Measurements from ENCODE around the gene ACSS1. TPM values are rescaled to one million over a fixed set of nuclear protein-coding genes. Genes with fewer than 3 reads are reported as not detected.

The ACSS1 gene
- total and polyA plus RNA-seq, 2 of the 8 experiments (the other 6 are each of a cell fraction or from before 2014, with no cell fraction given): 2.6 to 3.4 TPM

DNA sequence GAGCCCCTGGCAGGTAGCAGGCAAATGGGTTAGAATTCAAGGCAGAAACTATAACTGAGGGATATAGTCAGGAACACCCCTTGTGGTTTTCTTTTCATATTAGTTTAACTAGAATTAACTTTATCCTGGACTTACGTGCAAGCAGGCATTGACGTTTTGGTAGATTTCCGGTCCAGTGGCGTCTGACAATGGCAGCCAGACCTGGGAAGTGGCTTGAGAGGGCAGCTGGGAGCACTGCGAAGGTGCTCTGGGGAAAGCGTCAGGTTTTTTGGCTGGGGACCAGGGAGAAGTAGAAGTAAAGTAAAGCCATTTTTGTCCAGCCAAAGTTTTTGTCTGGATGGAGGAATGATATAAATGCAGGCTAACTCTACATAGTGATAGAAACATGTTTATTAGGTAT is 8.4 kb upstream of the ACSS1 start:
- Histone ChIP-seq H2AFZ (ENCODE audit: low read length) (no peak overlapping the region), H2BK15ac (ENCODE audit: low read length) (no peak overlapping the region), H3K27me3 (replicated peaks in 1 of 4; ENCODE audit: control insufficient read depth in 3 of 4, extremely low read depth in 1 of 4, insufficient read depth in 3 of 4, low read length in 3 of 4) (peaks cover 0 to 17% (median 8%) of the 10 kb centered on the region in 4 experiments; a peak in 6 of 7 replicates), H2BK20ac (ENCODE audit: low read length) (no peak overlapping the region), H2BK12ac (ENCODE audit: low read depth, low read length) (no peak overlapping the region), H4K20me1 (replicated peaks in 1 of 2; ENCODE audit: control insufficient read depth in 1 of 2, insufficient read depth in 2 of 2, low read length in 2 of 2) (peaks cover 0 to 10% of the 10 kb centered on the region in 2 experiments), H3K4me3 (ENCODE audit: extremely low read depth in 1 of 4, insufficient read depth in 2 of 4, low read depth in 3 of 4, low read length in 4 of 4) (no peak overlapping the region), H3K18ac (ENCODE audit: extremely low read depth, low read length) (no peak overlapping the region), H3K9me3 (ENCODE audit: insufficient read depth in 2 of 2, low read depth in 1 of 2, low read length in 1 of 2) (no peaks in the 10 kb centered on the region), H3K4me1 (replicated peaks in 1 of 4; ENCODE audit: control insufficient read depth in 3 of 4, insufficient read depth in 4 of 4, low read length in 3 of 4) (no peaks in the 10 kb centered on the region; a peak in 1 of 7 replicates), H2BK120ac (replicated peaks; ENCODE audit: low read depth, low read length) (no peak overlapping the region), H3K56ac (replicated peaks; ENCODE audit: insufficient read length, low read depth, low read length) (no peak overlapping the region), H4K91ac (replicated peaks; ENCODE audit: insufficient read length, low read length) (no peak overlapping the region), H3K4me2 (ENCODE audit: insufficient read depth in 1 of 2, low read depth in 2 of 2, low read length in 2 of 2) (no peak overlapping the region), H3K36me3 (ENCODE audit: control insufficient read depth in 2 of 4, insufficient read depth in 4 of 4, low read length in 3 of 4) (no peaks in the 10 kb centered on the region), H3K4ac (replicated peaks; ENCODE audit: insufficient read length, low read depth, low read length) (no peak overlapping the region), H4K8ac (ENCODE audit: extremely low read depth, insufficient read depth, low read length) (no peak overlapping the region), H3K79me2 (ENCODE audit: control insufficient read depth in 1 of 2, insufficient read depth in 2 of 2, low read length in 2 of 2) (no peaks in the 10 kb centered on the region), H3K79me1 (ENCODE audit: low read depth, low read length) (no peaks in the 10 kb centered on the region), H2AK5ac (ENCODE audit: low read depth, low read length) (no peak overlapping the region), H3K23me2 (ENCODE audit: low read depth, low read length) (peaks cover 8% of the 10 kb centered on the region; the same call in 1 of the 2 replicates), H3K14ac (ENCODE audit: insufficient read length) (no peak overlapping the region), H3K9ac (replicated peaks in 1 of 4; ENCODE audit: extremely low read depth in 1 of 4, low read depth in 3 of 4, low read length in 3 of 4) (no peak overlapping the region), H3K27ac (ENCODE audit: low read depth, low read length) (no peak overlapping the region), H2BK5ac (ENCODE audit: low read depth, low read length) (no peak overlapping the region), H3K23ac (ENCODE audit: insufficient read length) (no peak overlapping the region), H4K5ac (ENCODE audit: insufficient read length, low read depth, low read length) (no peak overlapping the region)
- no peak for FAIRE-seq
- POLR2A ChIA-PET (ENCODE audit: partially characterized antibody): no interaction called here
- CTCF ChIA-PET (ENCODE audit: partially characterized antibody): interaction anchor here (0.6 to 9.1 kb wide), 18 partner anchors 12 to 420 kb away, joined by 3 to 121 read pairs (median 5); no protein-coding TSS in a partner anchor
- 65% methylated on average over 6 of the region's 6 CpGs; no CpG with 5 or more reads in 1 of the 2 experiments for WGBS, 2 experiments (ENCODE audit: extremely low coverage in 1 of 2, insufficient coverage in 1 of 2, insufficient read length in 1 of 2, insufficient replicate concordance in 2 of 2, low coverage in 1 of 2, low lambda C conversion rate in 2 of 2, missing lambda C conversion rate in 1 of 2)
- no peak for DNase-seq (ENCODE audit: low read depth in 1 of 2, low spot score in 2 of 2)
- no peak for TF ChIP-seq TCF12 (IDR thresholded peaks at IDR 0.05; ENCODE audit: low read depth, low read length)
- no peak for TF ChIP-seq CHD1 (IDR thresholded peaks at IDR 0.05; ENCODE audit: low read depth, low read length)
- TF ChIP-seq HDAC2 (IDR thresholded peaks at IDR 0.05; ENCODE audit: borderline replicate concordance in 1 of 2, low read depth in 2 of 2, low read length in 2 of 2): no peak
- TF ChIP-seq RAD21 (IDR thresholded peaks at IDR 0.05 in 1 of 2, conservative IDR thresholded peaks at IDR 0.05 in 1 of 2; ENCODE audit: low read depth in 2 of 2, low read length in 2 of 2): no peak
- no peak for TF ChIP-seq ZNF274 (IDR thresholded peaks at IDR 0.05; ENCODE audit: borderline replicate concordance, extremely low read depth, low read length)
